Lower leg skin (tissue), 4 donors: ENCODE data around the gene MOBP. TPM values are rescaled to one million over a fixed set of nuclear protein-coding genes. Genes with fewer than 3 reads are reported as not detected.

Experiments
- DNase-seq, 2 donors: peaks; one replicate each; pipeline ENCODE4 v3.0.0-alpha.2; 2019; ENCODE audit warnings: low spot score in 2 of 2
- H3K4me3 ChIP-seq: fragments of 200-600 bp; sonication (generic); 2 replicates; pipeline ENCODE4 v1.5.1; 2017; ENCODE audit warnings: mild to moderate bottlenecking, low read depth; ENCODE audit not compliant: poor library complexity, severe bottlenecking
- POLR2A ChIP-seq, 2 donors: fragments of 450-650 bp; IDR thresholded peaks; one replicate each; pipeline ENCODE4 v1.6.1; 2016 to 2017; ENCODE audit warnings: antibody characterized with exemption in 2 of 2, mild to moderate bottlenecking in 1 of 2, moderate library complexity in 1 of 2
- WGBS, 2 donors: methylation state at CpG; one replicate each; pipeline ENCODE4 v1.1.5; 2018; 5-methylcytosine and 5-hydroxymethylcytosine counted together
- intact Hi-C: fragments of 100-400 bp; cut with DNase I; formaldehyde crosslinking; loops from one replicate; pipeline ENCODE4 v1.15.0; 2023; ENCODE audit warnings: low total_unique reads
- total RNA-seq, 4 donors: library from RNA; depleted of rRNA; stranded (reverse); fragments of >200 nt; gene quantifications; one replicate each; pipeline ENCODE4 v1.1.0, GENCODE V29; 2016
- TF ChIP-seq, protein P1 (sequence below), 3 donors: fragments of 450-650 bp; IDR thresholded peaks; one replicate each; pipeline ENCODE4 v1.5.1; 2016; ENCODE audit warnings: antibody characterized with exemption in 3 of 3, mild to moderate bottlenecking in 3 of 3, moderate library complexity in 2 of 3

MOBP gene
- total RNA-seq, 4 donors from 2014 or later: 0.11 to 0.16 (median 0.13) TPM; not detected in 1

DNA sequence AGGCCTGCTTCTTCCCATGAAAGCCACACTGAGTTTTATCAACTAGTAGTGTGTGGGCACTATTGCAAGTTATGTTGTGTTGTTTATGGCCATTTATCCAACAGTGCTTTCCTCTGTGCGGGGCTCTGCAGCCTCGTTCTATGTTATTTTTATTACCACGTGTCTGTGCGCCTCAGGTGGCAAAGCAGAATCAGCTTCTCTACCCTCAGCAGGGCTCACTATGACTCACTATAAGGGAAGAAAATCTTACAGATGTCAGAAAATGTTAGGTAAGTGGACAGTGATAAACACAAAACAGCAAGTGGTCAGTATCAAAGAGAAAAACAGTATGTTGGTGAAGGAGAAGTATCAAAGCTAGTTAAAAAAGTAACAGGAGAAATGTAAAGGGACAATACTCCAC is 61.4 kb downstream of the MOBP start:
- TF ChIP-seq POLR2A (IDR thresholded peaks at IDR 0.05): no peak
- TF ChIP-seq, protein P1, sequence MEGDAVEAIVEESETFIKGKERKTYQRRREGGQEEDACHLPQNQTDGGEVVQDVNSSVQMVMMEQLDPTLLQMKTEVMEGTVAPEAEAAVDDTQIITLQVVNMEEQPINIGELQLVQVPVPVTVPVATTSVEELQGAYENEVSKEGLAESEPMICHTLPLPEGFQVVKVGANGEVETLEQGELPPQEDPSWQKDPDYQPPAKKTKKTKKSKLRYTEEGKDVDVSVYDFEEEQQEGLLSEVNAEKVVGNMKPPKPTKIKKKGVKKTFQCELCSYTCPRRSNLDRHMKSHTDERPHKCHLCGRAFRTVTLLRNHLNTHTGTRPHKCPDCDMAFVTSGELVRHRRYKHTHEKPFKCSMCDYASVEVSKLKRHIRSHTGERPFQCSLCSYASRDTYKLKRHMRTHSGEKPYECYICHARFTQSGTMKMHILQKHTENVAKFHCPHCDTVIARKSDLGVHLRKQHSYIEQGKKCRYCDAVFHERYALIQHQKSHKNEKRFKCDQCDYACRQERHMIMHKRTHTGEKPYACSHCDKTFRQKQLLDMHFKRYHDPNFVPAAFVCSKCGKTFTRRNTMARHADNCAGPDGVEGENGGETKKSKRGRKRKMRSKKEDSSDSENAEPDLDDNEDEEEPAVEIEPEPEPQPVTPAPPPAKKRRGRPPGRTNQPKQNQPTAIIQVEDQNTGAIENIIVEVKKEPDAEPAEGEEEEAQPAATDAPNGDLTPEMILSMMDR (IDR thresholded peaks at IDR 0.05): no peak
- intact Hi-C loops: no loop called here
- no peak overlapping the region for H3K4me3 ChIP-seq
- 70 to 72% methylated on average over 4 of the region's 4 CpGs for WGBS, 2 donors
- DNase-seq: no peak

DNA sequence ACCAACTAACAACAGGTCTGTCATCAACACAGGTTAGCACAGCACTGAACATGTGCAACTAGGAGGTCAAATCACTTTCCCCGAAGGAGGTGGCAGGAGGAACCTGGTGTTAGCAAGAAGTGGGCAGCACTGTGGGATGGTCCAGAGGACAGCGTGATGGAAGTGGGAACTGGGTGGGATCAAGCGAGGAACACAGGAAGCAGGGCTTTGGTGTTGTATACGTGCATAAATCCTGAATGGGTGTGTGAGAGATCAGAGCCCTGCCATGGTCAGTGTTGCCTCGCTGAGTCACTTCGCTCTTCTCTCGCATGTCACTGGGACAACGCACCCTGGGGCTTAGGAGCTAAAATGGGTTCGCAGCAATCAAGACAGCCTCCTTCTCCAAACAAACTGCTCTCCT is 62.1 kb downstream of the MOBP start:
- 81 to 82% methylated on average over 9 of the region's 9 CpGs for WGBS, 2 donors
- TF ChIP-seq POLR2A (IDR thresholded peaks at IDR 0.05): no peak
- TF ChIP-seq, protein P1 (IDR thresholded peaks at IDR 0.05): no peak
- H3K4me3 ChIP-seq: no peak overlapping the region
- DNase-seq: no peak
- intact Hi-C loops: no loop called here

DNA sequence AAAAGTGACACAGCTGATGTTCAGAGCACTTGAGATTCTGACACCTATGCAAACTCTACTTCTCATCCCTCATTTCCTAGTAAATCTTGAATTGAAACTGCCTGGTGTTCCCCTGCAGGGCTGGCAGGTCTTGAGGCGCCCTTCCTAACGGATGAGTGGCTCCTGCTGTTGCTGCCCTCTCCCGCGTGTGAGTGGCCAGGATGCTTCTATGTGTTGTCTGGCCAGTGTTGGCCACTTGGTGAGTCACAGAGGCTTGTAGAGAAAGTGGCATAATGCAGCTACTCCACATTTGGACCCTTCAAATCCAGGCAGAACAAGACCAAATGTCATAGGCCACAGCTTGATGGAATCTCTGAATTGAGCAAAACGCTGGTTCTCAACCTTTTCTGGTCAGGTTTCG is 63.6 kb downstream of the MOBP start:
- no peak for DNase-seq
- intact Hi-C loops: no loop called here
- WGBS, 2 donors: 90 to 91% methylated on average over 6 of the region's 6 CpGs
- TF ChIP-seq, protein P1 (IDR thresholded peaks at IDR 0.05): no peak
- no peak for TF ChIP-seq POLR2A (IDR thresholded peaks at IDR 0.05)
- no peak overlapping the region for H3K4me3 ChIP-seq

DNA sequence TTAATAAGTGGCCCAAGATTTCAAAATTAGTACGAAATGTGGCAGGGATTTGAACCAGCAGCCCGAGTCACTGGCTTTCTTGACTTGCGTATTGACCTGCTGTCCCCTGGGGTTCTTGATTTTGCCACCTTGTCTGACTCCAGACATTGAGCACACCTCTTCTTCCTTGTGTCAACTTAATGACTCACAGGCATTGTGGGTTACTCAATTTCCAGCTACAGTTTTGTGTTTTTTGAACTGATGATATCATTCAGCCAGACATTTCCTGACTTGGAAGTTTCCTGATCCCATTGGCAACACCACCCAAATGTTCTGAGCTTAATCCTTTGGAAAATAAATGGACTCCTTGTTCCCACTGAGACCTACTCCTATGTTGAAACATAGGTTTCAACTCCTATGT is 64.2 kb downstream of the MOBP start:
- intact Hi-C loops: no loop called here
- no peak for TF ChIP-seq POLR2A (IDR thresholded peaks at IDR 0.05)
- TF ChIP-seq, protein P1 (IDR thresholded peaks at IDR 0.05): no peak
- whole genome bisulfite sequencing, 2 donors: 75 to 76% methylated on average over 3 of the region's 3 CpGs
- no peak for DNase-seq
- no peak overlapping the region for H3K4me3 ChIP-seq

DNA sequence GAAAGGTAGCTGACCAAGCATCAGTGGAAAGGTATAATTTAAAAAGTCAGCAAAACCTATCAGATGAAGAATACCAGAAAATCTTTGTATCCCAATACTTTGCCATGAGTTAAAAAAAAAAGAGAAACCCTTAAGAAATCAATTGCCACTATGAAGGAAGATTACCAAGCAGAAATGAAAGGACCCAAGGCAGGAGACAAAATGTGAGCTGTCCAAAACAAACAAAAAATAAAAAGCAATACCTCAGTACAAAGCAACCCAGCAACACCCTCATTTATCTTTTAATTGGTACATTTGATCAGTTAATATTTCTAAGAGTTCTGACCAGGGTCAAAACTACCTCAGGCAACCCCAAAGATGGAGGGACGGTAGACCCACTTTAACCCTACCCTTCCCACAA is 65.3 kb downstream of the MOBP start:
- WGBS, 2 donors: 58 to 76% methylated on average over 1 of the region's 1 CpG
- intact Hi-C loops: no loop called here
- H3K4me3 ChIP-seq: no peak overlapping the region
- TF ChIP-seq POLR2A (IDR thresholded peaks at IDR 0.05): no peak
- TF ChIP-seq, protein P1 (IDR thresholded peaks at IDR 0.05): no peak
- DNase-seq: no peak

DNA sequence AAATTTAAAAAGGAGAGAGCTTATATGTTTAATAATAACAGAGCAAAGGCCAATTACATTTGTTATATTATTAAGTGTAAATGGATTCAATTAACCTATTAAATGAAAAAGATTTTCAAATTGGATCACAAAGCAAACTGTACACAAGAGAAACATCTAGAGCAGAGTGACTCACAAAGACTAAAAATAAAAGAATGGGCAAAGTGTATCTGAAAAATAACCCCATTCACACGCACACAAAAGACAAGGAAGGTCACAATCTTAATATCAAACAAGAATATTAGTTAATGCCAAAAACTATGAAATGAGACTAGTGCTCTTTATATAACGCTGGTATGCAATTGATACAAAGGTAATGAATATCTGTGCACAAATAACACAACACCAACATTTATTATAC is 65.7 kb downstream of the MOBP start:
- intact Hi-C loops: no loop called here
- WGBS, 2 donors: 37 to 38% methylated on average over 2 of the region's 2 CpGs
- no peak for DNase-seq
- H3K4me3 ChIP-seq: no peak overlapping the region
- TF ChIP-seq, protein P1 (IDR thresholded peaks at IDR 0.05): no peak
- TF ChIP-seq POLR2A (IDR thresholded peaks at IDR 0.05): no peak
